HL-60 (cell line): ENCODE measurements around the gene TP53AIP1.

Source experiments
- DNase-seq, 2 experiments: peaks; one replicate each; pipeline ENCODE4 v3.0.0-alpha.2; 2010 to 2020; ENCODE audit warnings: low read depth in 1 of 2, low spot score in 1 of 2
- H3K27ac ChIP-seq: fragments of 250-450 bp; sonication (Bioruptor Pico); replicated peaks from 2 replicates; pipeline ENCODE4 v1.5.1; 2020; ENCODE audit warnings: mild to moderate bottlenecking, moderate library complexity
- H3K27me3 ChIP-seq: fragments of 250-450 bp; sonication (Bioruptor Pico); 2 replicates; pipeline ENCODE4 v1.5.1; 2021; ENCODE audit warnings: mild to moderate bottlenecking, moderate library complexity; ENCODE audit not compliant: insufficient read depth, poor library complexity, severe bottlenecking
- H3K4me3 ChIP-seq: replicated peaks from 2 replicates; pipeline ENCODE4 v1.5.1; 2011; ENCODE audit warnings: mild to moderate bottlenecking, control low read depth, low read length; ENCODE audit not compliant: insufficient read depth
- CTCF ChIP-seq: IDR thresholded peaks from one replicate; pipeline ENCODE4 v1.5.1; 2011; ENCODE audit warnings: low read length, control low read depth, inconsistent platforms; ENCODE audit not compliant: insufficient read depth
- GABPA ChIP-seq: IDR thresholded peaks from 2 replicates; pipeline ENCODE4 v1.6.1; 2012; ENCODE audit warnings: low read depth
- POLR2AphosphoS5 ChIP-seq: IDR thresholded peaks from 2 replicates; pipeline ENCODE4 v1.6.1; 2012; ENCODE audit warnings: low read depth
- REST ChIP-seq: IDR thresholded peaks from 2 replicates; pipeline ENCODE4 v1.6.1; 2012; ENCODE audit warnings: low read depth; ENCODE audit not compliant: insufficient replicate concordance
- SPI1 ChIP-seq: IDR thresholded peaks from 2 replicates; pipeline ENCODE4 v1.6.1; 2012; ENCODE audit warnings: low read depth, mild to moderate bottlenecking, borderline replicate concordance

TP53AIP1 gene

GRCh38 chr11:128947773-128948172 is 5.1 kb upstream of the TP53AIP1 start:
- H3K27ac ChIP-seq: no peak overlapping the region
- H3K27me3 ChIP-seq: peaks cover 6% of the 10 kb centered on the region
- TF ChIP-seq POLR2AphosphoS5 (no peak), SPI1 (no peak), REST (no peak), CTCF (no peak), GABPA (no peak)
- no peak for DNase-seq
- no peak overlapping the region for H3K4me3 ChIP-seq

- Histone ChIP-seq H3K4me3 (no peak overlapping the region), H3K27ac (no peak overlapping the region), H3K27me3 (peaks cover 1% of the 10 kb centered on the region)
- DNase-seq: no peak
- TF ChIP-seq SPI1 (no peak), POLR2AphosphoS5 (no peak), REST (no peak), GABPA (no peak)
Measured at GRCh38 chr11:128946648-128947047, 4.0 kb upstream of the TP53AIP1 start.

- no peak overlapping the region for H3K27ac ChIP-seq
- H3K27me3 ChIP-seq: no peaks in the 10 kb centered on the region
- no peak overlapping the region for H3K4me3 ChIP-seq
- TF ChIP-seq CTCF (no peak), GABPA (no peak), REST (no peak), SPI1 (no peak), POLR2AphosphoS5 (no peak)
- DNase-seq: no peak
Measured at GRCh38 chr11:128943428-128943976, 831 bp upstream of the TP53AIP1 start.

- H3K4me3 ChIP-seq: no peak overlapping the region
- TF ChIP-seq GABPA (no peak), POLR2AphosphoS5 (no peak), SPI1 (no peak), REST (no peak), CTCF (no peak)
Measured at GRCh38 chr11:128942272-128942612, 429 bp downstream of the TP53AIP1 start.

More at GRCh38 chr11:128942272-128942612, 429 bp downstream of the TP53AIP1 start:
- no peak overlapping the region for H3K27ac ChIP-seq
- no peak for DNase-seq
- H3K27me3 ChIP-seq: no peaks in the 10 kb centered on the region
